Neural cell (in vitro differentiated cells): Measurements from ENCODE around the gene SLC13A3. TPM values are rescaled to one million over a fixed set of nuclear protein-coding genes. Genes with fewer than 3 reads are reported as not detected.

ENCODE experiments used
- H2AFZ ChIP-seq: fragments of 200-600, 300-800 bp; sonication (generic), shearing (Covaris generic); 2 replicates; pipeline ENCODE4 v1.6.0; 2014; ENCODE audit warnings: low read depth, mild to moderate bottlenecking, antibody characterized with exemption, low read length, moderate library complexity
- H3F3A ChIP-seq: fragments of 200-600 bp; shearing (Covaris generic); 2 replicates; pipeline ENCODE4 v1.6.1; 2016; ENCODE audit warnings: mild to moderate bottlenecking, moderate library complexity, mixed read lengths, antibody characterized with exemption, low read length; ENCODE audit not compliant: insufficient read depth, poor library complexity, severe bottlenecking
- H3K27ac ChIP-seq: fragments of 200-600, 300-800 bp; sonication (generic), shearing (Covaris generic); 2 replicates; pipeline ENCODE4 v1.5.1; 2014; ENCODE audit warnings: mild to moderate bottlenecking, low read length, moderate library complexity
- H3K27me3 ChIP-seq: fragments of 300-800, 200-600 bp; sonication (generic), shearing (Covaris generic); 2 replicates; pipeline ENCODE4 v1.6.0; 2014; ENCODE audit warnings: mild to moderate bottlenecking, low read depth, low read length, moderate library complexity; ENCODE audit not compliant: insufficient read depth
- H3K36me3 ChIP-seq: fragments of 300-800, 200-600 bp; sonication (generic), shearing (Covaris generic); 2 replicates; pipeline ENCODE4 v1.5.1; 2014; ENCODE audit warnings: mild to moderate bottlenecking, antibody characterized with exemption, low read length, moderate library complexity; ENCODE audit not compliant: insufficient read depth
- H3K4me2 ChIP-seq: fragments of 300-800, 200-600 bp; sonication (generic), shearing (Covaris generic); 2 replicates; pipeline ENCODE4 v1.6.0; 2014; ENCODE audit warnings: mild to moderate bottlenecking, low read length
- H3K4me3 ChIP-seq: fragments of 300-800, 200-600 bp; sonication (generic), shearing (Covaris generic); 2 replicates; pipeline ENCODE4 v1.5.1; 2014; ENCODE audit warnings: mild to moderate bottlenecking, low read length, moderate library complexity
- H3K79me2 ChIP-seq: fragments of 200-600 bp; shearing (Covaris generic); replicated peaks from 2 replicates; pipeline ENCODE4 v1.6.0; 2014; ENCODE audit warnings: mild to moderate bottlenecking, low read length, moderate library complexity; ENCODE audit not compliant: insufficient read depth
- H3K9ac ChIP-seq: fragments of 300-800, 200-600 bp; sonication (generic), shearing (Covaris generic); 2 replicates; pipeline ENCODE4 v1.6.1; 2016; ENCODE audit warnings: mild to moderate bottlenecking, low read length, mixed read lengths
- H3K9me2 ChIP-seq: fragments of 200-600 bp; shearing (Covaris generic); 2 replicates; pipeline ENCODE4 v1.6.1; 2016; ENCODE audit warnings: mild to moderate bottlenecking, low read length, mixed read lengths; ENCODE audit not compliant: insufficient read depth
- H3K9me3 ChIP-seq: fragments of 200-600, 300-800 bp; sonication (generic), shearing (Covaris generic); 2 replicates; pipeline ENCODE4 v1.6.1; 2016; ENCODE audit warnings: mild to moderate bottlenecking, mixed run types, low read length, moderate library complexity, mixed read lengths
- H4K20me1 ChIP-seq: fragments of 200-600 bp; shearing (Covaris generic); 2 replicates; pipeline ENCODE4 v1.6.1; 2016; ENCODE audit warnings: mild to moderate bottlenecking, mixed run types; ENCODE audit not compliant: insufficient read depth
- CTCF ChIP-seq: fragments of 450-650 bp; IDR thresholded peaks from 2 replicates; pipeline ENCODE4 v1.5.1; 2014; ENCODE audit warnings: antibody characterized with exemption, mild to moderate bottlenecking, moderate library complexity; ENCODE audit not compliant: poor library complexity, severe bottlenecking
- EP300 ChIP-seq: fragments of 450-650 bp; conservative IDR thresholded peaks from 2 replicates; pipeline ENCODE4 v1.6.1; 2014; ENCODE audit warnings: antibody characterized with exemption, mild to moderate bottlenecking, moderate library complexity; ENCODE audit not compliant: poor library complexity, severe bottlenecking
- EZH2 ChIP-seq: fragments of 200-600, 300-800 bp; shearing (Covaris generic), sonication (generic); IDR thresholded peaks from 2 replicates; pipeline ENCODE4 v1.6.1; 2014; ENCODE audit warnings: antibody characterized with exemption, low read length, borderline replicate concordance, mild to moderate bottlenecking; ENCODE audit not compliant: insufficient read depth, poor library complexity, severe bottlenecking
- MXI1 ChIP-seq: fragments of 450-650 bp; conservative IDR thresholded peaks from 2 replicates; pipeline ENCODE4 v1.6.1; 2014; ENCODE audit warnings: antibody characterized with exemption, mild to moderate bottlenecking; ENCODE audit not compliant: poor library complexity, severe bottlenecking
- POLR2AphosphoS5 ChIP-seq: IDR thresholded peaks from 2 replicates; pipeline ENCODE4 v1.6.1; 2012
- RAD21 ChIP-seq: fragments of 450-650 bp; conservative IDR thresholded peaks from 2 replicates; pipeline ENCODE4 v1.6.1; 2014; ENCODE audit warnings: antibody characterized with exemption, mild to moderate bottlenecking, moderate library complexity
- REST ChIP-seq: IDR thresholded peaks from 2 replicates; pipeline ENCODE4 v1.6.1; 2012; ENCODE audit warnings: borderline replicate concordance
- SMC3 ChIP-seq: fragments of 450-650 bp; conservative IDR thresholded peaks from 2 replicates; pipeline ENCODE4 v1.6.1; 2014; ENCODE audit warnings: antibody characterized with exemption, mild to moderate bottlenecking, moderate library complexity; ENCODE audit not compliant: poor library complexity
- TAF1 ChIP-seq: IDR thresholded peaks from 2 replicates; pipeline ENCODE4 v1.6.1; 2012; ENCODE audit warnings: low read depth
- polyA plus RNA-seq: library from polyadenylated mRNA; depleted of rRNA; stranded (reverse); fragments of >200 nt; gene quantifications from 2 replicates; pipeline ENCODE4 v1.2.3, GENCODE V29; 2014

SLC13A3 gene
- polyA plus RNA-seq, 1 donor from 2014 or later: 5.5 TPM

GRCh38 chr20:46631212-46631869 lies 19.9 kb downstream of the SLC13A3 start:
- Histone ChIP-seq H3K4me3 (no peak overlapping the region), H3K27me3 (no peaks in the 10 kb centered on the region), H3K27ac (no peak overlapping the region), H3K4me2 (no peak overlapping the region), H3K9me3 (no peaks in the 10 kb centered on the region), H4K20me1 (no peaks in the 10 kb centered on the region), H2AFZ (no peak overlapping the region), H3K79me2 (no peaks in the 10 kb centered on the region), H3K9ac (no peak overlapping the region), H3K9me2 (no peaks in the 10 kb centered on the region), H3K36me3 (no peaks in the 10 kb centered on the region), H3F3A (no peaks in the 10 kb centered on the region)
- TF ChIP-seq REST: no peak
- no peak for TF ChIP-seq RAD21
- TF ChIP-seq MXI1: no peak
- TF ChIP-seq CTCF: no peak
- no peak for TF ChIP-seq EP300

- Histone ChIP-seq H3K27me3 (no peaks in the 10 kb centered on the region), H3K79me2 (no peaks in the 10 kb centered on the region), H2AFZ (no peak overlapping the region), H3K27ac (no peak overlapping the region), H3K36me3 (no peaks in the 10 kb centered on the region), H3K9ac (no peak overlapping the region), H3K9me2 (no peaks in the 10 kb centered on the region), H4K20me1 (no peaks in the 10 kb centered on the region), H3K9me3 (no peaks in the 10 kb centered on the region), H3F3A (no peaks in the 10 kb centered on the region), H3K4me2 (no peak overlapping the region), H3K4me3 (no peak overlapping the region)
- TF ChIP-seq REST: no peak
- no peak for TF ChIP-seq RAD21
- TF ChIP-seq EZH2: no peak
- no peak for TF ChIP-seq SMC3
- TF ChIP-seq POLR2AphosphoS5: no peak
- TF ChIP-seq EP300: no peak
- no peak for TF ChIP-seq TAF1
- no peak for TF ChIP-seq MXI1
- TF ChIP-seq CTCF: no peak
Observed at GRCh38 chr20:46630306-46630705, 21.0 kb downstream of the SLC13A3 start.
